ENCODE results near the gene IQSEC1. TPM values are rescaled to one million over a fixed set of nuclear protein-coding genes. Genes with fewer than 3 reads are reported as not detected.

Gene IQSEC1
- total RNA-seq, 1 experiment from 2014 or later, result 13.0 TPM

DNA sequence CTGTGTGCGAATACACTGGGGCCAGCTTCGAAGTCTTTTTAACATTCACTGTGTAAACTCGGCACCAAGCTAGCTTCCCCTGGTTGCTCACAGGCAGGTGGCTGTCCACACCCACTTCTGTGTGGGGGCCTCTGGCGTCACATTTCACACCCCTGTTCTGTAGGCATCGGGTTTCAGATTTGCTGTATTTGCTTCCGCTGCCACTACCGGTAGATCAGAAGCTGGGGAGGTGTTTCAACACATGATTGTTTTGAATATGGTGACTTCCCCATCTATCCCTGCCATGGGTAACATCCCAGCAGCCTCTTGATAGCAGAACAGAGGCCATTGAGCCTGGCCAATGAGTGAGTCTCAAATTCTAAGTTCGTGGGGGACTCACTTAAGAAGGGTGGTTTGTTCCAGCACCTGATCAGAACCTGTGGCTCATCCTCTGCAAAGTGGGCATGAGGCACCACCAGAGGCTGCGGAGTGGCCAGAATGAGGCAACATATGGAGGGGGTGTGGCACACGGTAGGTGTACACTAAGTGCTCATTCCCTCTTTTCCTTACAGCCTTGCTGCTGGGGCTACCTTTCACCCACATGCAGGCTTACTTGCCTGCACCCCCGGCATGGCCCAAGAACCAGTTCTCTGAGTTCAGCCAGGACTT lies 61.5 kb downstream of the IQSEC1 start:
- Histone ChIP-seq H3K4me3 (ENCODE audit: low read depth, low read length, poor library complexity, severe bottlenecking) (no peak overlapping the region), H3K36me3 (ENCODE audit: insufficient read depth, low read length, poor library complexity, severe bottlenecking) (no peaks in the 10 kb centered on the region), H3K27ac (ENCODE audit: low read depth, low read length, poor library complexity, severe bottlenecking) (no peak overlapping the region), H3K9me3 (ENCODE audit: low read depth, low read length, poor library complexity, severe bottlenecking) (no peaks in the 10 kb centered on the region), H3K27me3 (replicated peaks; ENCODE audit: insufficient read depth, low read depth, low read length, poor library complexity) (no peaks in the 10 kb centered on the region), H3K4me1 (ENCODE audit: insufficient read depth, low read length, poor library complexity, severe bottlenecking) (no peaks in the 10 kb centered on the region)
- CTCF ChIA-PET, result no interaction called here
- POLR2A ChIA-PET (ENCODE audit: low non-redundant PET), result no interaction called here
- DNase-seq (ENCODE audit: low spot score), result no peak
- TF ChIP-seq EZH2 (IDR thresholded peaks at IDR 0.05; ENCODE audit: borderline replicate concordance, low read depth, low read length, poor library complexity, severe bottlenecking), result no peak
- TF ChIP-seq, protein P1, sequence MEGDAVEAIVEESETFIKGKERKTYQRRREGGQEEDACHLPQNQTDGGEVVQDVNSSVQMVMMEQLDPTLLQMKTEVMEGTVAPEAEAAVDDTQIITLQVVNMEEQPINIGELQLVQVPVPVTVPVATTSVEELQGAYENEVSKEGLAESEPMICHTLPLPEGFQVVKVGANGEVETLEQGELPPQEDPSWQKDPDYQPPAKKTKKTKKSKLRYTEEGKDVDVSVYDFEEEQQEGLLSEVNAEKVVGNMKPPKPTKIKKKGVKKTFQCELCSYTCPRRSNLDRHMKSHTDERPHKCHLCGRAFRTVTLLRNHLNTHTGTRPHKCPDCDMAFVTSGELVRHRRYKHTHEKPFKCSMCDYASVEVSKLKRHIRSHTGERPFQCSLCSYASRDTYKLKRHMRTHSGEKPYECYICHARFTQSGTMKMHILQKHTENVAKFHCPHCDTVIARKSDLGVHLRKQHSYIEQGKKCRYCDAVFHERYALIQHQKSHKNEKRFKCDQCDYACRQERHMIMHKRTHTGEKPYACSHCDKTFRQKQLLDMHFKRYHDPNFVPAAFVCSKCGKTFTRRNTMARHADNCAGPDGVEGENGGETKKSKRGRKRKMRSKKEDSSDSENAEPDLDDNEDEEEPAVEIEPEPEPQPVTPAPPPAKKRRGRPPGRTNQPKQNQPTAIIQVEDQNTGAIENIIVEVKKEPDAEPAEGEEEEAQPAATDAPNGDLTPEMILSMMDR (conservative IDR thresholded peaks at IDR 0.05; ENCODE audit: low read depth, low read length), result no peak
- no TSS peak for BruUV-seq (replicated peaks)
- intact Hi-C loops (cut with micrococcal nuclease; ENCODE audit: unreplicated experiment), result no loop called here

DNA sequence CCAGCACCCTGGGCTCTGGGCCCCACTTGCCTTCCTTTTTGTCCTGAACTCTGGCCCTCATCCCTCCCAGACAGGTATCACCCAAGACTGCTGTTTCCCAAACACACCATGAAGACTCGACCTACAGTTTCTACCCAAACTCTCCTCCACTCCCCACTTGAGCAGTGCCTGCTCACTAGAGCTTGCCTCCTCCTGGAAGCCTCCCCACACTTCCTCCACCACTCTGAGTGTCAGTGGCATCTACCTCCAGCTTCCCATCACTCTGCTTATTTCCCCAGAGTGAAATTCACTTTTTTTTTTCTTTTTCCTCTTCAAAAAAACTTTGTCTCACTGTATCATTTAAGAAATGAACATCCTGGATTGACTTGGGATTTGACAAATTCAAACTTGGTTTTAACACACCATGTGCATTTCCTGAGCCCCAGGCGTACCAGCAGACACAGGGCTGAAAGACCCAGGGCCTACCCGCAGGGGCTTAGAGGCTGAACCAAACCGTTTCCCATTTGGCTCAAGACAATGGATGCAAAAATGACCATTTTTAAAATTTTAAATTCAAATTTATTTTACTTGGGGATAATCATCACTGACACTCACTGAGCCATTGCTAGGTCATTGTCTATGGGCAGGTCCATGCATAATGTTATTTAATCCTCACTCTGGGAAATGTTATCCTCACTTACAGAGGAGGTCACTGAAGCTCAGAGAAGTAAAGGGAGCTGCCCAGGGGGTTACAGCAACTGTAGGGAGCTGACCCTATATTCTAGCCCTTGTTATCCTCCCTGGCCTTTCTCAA lies 62.3 kb downstream of the IQSEC1 start:
- CTCF ChIA-PET, result no interaction called here
- no peaks in the 10 kb centered on the region for H3K4me1 ChIP-seq (ENCODE audit: insufficient read depth, low read length, poor library complexity, severe bottlenecking)
- BruUV-seq (replicated peaks), result no TSS peak
- H3K27me3 ChIP-seq (replicated peaks; ENCODE audit: insufficient read depth, low read depth, low read length, poor library complexity), result no peaks in the 10 kb centered on the region
- no peak overlapping the region for H3K4me3 ChIP-seq (ENCODE audit: low read depth, low read length, poor library complexity, severe bottlenecking)
- intact Hi-C loops (cut with micrococcal nuclease; ENCODE audit: unreplicated experiment), result no loop called here
- H3K27ac ChIP-seq (ENCODE audit: low read depth, low read length, poor library complexity, severe bottlenecking), result no peak overlapping the region
- POLR2A ChIA-PET (ENCODE audit: low non-redundant PET), result no interaction called here
- no peaks in the 10 kb centered on the region for H3K9me3 ChIP-seq (ENCODE audit: low read depth, low read length, poor library complexity, severe bottlenecking)
- DNase-seq (ENCODE audit: low spot score), result no peak
- TF ChIP-seq, protein P1 (conservative IDR thresholded peaks at IDR 0.05; ENCODE audit: low read depth, low read length), result no peak
- no peak for TF ChIP-seq EZH2 (IDR thresholded peaks at IDR 0.05; ENCODE audit: borderline replicate concordance, low read depth, low read length, poor library complexity, severe bottlenecking)
- no peaks in the 10 kb centered on the region for H3K36me3 ChIP-seq (ENCODE audit: insufficient read depth, low read length, poor library complexity, severe bottlenecking)

DNA sequence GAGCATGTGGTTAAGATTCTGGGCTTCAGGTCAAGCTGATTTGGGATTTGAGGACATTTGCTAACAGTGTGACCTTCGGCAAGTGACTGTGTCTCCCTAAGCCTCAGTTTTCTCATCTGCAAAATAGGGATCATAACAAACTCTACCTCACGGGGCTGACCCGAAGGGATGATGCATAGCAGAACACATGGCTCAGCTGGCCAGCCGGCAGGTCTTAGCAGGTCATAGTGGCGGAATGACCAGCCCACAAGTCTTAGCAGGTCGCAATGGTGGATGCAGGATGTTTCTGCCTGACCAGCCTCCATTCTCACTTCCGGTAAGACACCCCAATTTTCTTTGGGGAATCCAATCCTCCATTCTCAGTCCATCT lies 63.3 kb downstream of the IQSEC1 start:
- DNase-seq (ENCODE audit: low spot score), result no peak
- H3K9me3 ChIP-seq (ENCODE audit: low read depth, low read length, poor library complexity, severe bottlenecking), result no peaks in the 10 kb centered on the region
- intact Hi-C loops (cut with micrococcal nuclease; ENCODE audit: unreplicated experiment), result no loop called here
- no peak overlapping the region for H3K27ac ChIP-seq (ENCODE audit: low read depth, low read length, poor library complexity, severe bottlenecking)
- H3K27me3 ChIP-seq (replicated peaks; ENCODE audit: insufficient read depth, low read depth, low read length, poor library complexity), result no peaks in the 10 kb centered on the region
- no TSS peak for BruUV-seq (replicated peaks)
- POLR2A ChIA-PET (ENCODE audit: low non-redundant PET), result no interaction called here
- no peaks in the 10 kb centered on the region for H3K4me1 ChIP-seq (ENCODE audit: insufficient read depth, low read length, poor library complexity, severe bottlenecking)
- TF ChIP-seq EZH2 (IDR thresholded peaks at IDR 0.05; ENCODE audit: borderline replicate concordance, low read depth, low read length, poor library complexity, severe bottlenecking), result no peak
- TF ChIP-seq, protein P1 (conservative IDR thresholded peaks at IDR 0.05; ENCODE audit: low read depth, low read length), result no peak
- CTCF ChIA-PET, result no interaction called here
- H3K36me3 ChIP-seq (ENCODE audit: insufficient read depth, low read length, poor library complexity, severe bottlenecking), result no peaks in the 10 kb centered on the region
- no peak overlapping the region for H3K4me3 ChIP-seq (ENCODE audit: low read depth, low read length, poor library complexity, severe bottlenecking)

All from A673 (cell line).